Superior temporal gyrus (tissue), 1 donor: ENCODE measurements around the gene EIF4B.
"Not testable (repeated sequence)": the region's sequence is repeated elsewhere in the genome, so short reads cannot be mapped to it uniquely, and the experiment has no call there.

Experiments used
- DNase-seq: peaks from one replicate; pipeline ENCODE4 v3.0.0-alpha.2; 2016; ENCODE audit errors: extremely low spot score

Gene EIF4B

GRCh38 chr12:52992699-52993557, 13.3 kb upstream of the EIF4B start:
- DNase-seq: no peak

GRCh38 chr12:52993558-52993869, 12.7 kb upstream of the EIF4B start:
- DNase-seq: no peak

GRCh38 chr12:53004178-53004577, 2.1 kb upstream of the EIF4B start:
- DNase-seq: no peak

- DNase-seq: no peak
These were observed 1.7 kb upstream of the EIF4B start for GRCh38 chr12:53004582-53004981.

GRCh38 chr12:53005215-53005985, 856 bp upstream of the EIF4B start:
- DNase-seq: no peak

GRCh38 chr12:53006810-53007309, 604 bp downstream of the EIF4B start:
- DNase-seq: peak; percentile 67

- DNase-seq: no peak
These were observed 1.1 kb downstream of the EIF4B start for GRCh38 chr12:53007343-53007742.

- DNase-seq: not testable (repeated sequence)
These were observed 2.5 kb downstream of the EIF4B start for GRCh38 chr12:53008760-53009159.

GRCh38 chr12:53010955-53011354, 4.7 kb downstream of the EIF4B start:
- DNase-seq: no peak

GRCh38 chr12:53011889-53012288, 5.6 kb downstream of the EIF4B start:
- no peak for DNase-seq

GRCh38 chr12:53012928-53013327, 6.7 kb downstream of the EIF4B start:
- no peak for DNase-seq

- DNase-seq: no peak
These were observed 8.5 kb downstream of the EIF4B start for GRCh38 chr12:53014709-53015108.

GRCh38 chr12:53025250-53025649, 19.0 kb downstream of the EIF4B start:
- DNase-seq: no peak

GRCh38 chr12:53027014-53027413, 20.8 kb downstream of the EIF4B start:
- not testable (repeated sequence) for DNase-seq

- no peak for DNase-seq
These were observed 25.4 kb downstream of the EIF4B start for GRCh38 chr12:53031616-53032015.

- DNase-seq: not testable (repeated sequence)
These were observed 27.6 kb downstream of the EIF4B start for GRCh38 chr12:53033832-53034231.

- DNase-seq: no peak
These were observed 28.2 kb downstream of the EIF4B start for GRCh38 chr12:53034459-53034858.

GRCh38 chr12:53036802-53037201, 30.5 kb downstream of the EIF4B start:
- DNase-seq: no peak

GRCh38 chr12:53039851-53040250, 33.6 kb downstream of the EIF4B start:
- no peak for DNase-seq

GRCh38 chr12:53042607-53043454, 36.6 kb downstream of the EIF4B start:
- no peak for DNase-seq

- DNase-seq: peak; percentile 79
These were observed 37.9 kb downstream of the EIF4B start for GRCh38 chr12:53044052-53044581.
